ENCODE results near the gene P2RY14. TPM values are rescaled to one million over a fixed set of nuclear protein-coding genes. Genes with fewer than 3 reads are reported as not detected.
A peak's percentile ranks its signal among the peaks of the same experiment; 100 is the strongest.

The P2RY14 gene
- total RNA-seq, 1 experiment from 2014 or later = not detected

- DNase-seq = no peak
- H3K4me1 Mint-ChIP-seq (ENCODE audit: low read depth, unreplicated experiment) = no peaks in the 10 kb centered on the region
- intact Hi-C loops (cut with micrococcal nuclease; ENCODE audit: unreplicated experiment) = loop anchor here (1.0 to 5.0 kb wide), 4 partner anchors 15 to 628 kb away; no protein-coding TSS in a partner anchor
- Histone ChIP-seq H3K36me3 (ENCODE audit: control insufficient read depth, insufficient read depth, low read length) (no peaks in the 10 kb centered on the region), H3K9me3 (no peaks in the 10 kb centered on the region), H3K4me3 (ENCODE audit: low read depth, low read length) (no peak overlapping the region), H3K27me3 (replicated peaks; ENCODE audit: control insufficient read depth, insufficient read depth, low read length) (no peaks in the 10 kb centered on the region), H3K4me1 (peaks cover 5% of the 10 kb centered on the region; the same call in 1 of the 2 replicates)
- ChIA-PET POLR2A (no interaction called here), CTCF (no interaction called here)
- H3K27ac Mint-ChIP-seq (ENCODE audit: unreplicated experiment) = no peak overlapping the region
- H3K27me3 Mint-ChIP-seq (ENCODE audit: insufficient read depth, unreplicated experiment) = no peaks in the 10 kb centered on the region
- BruUV-seq (replicated peaks) = no TSS peak
- H3K36me3 Mint-ChIP-seq (ENCODE audit: insufficient read depth, unreplicated experiment) = no peaks in the 10 kb centered on the region
- TF ChIP-seq CTCF (IDR thresholded peaks at IDR 0.05; ENCODE audit: insufficient read depth in 1 of 2, low read depth in 1 of 2, low read length in 1 of 2, severe bottlenecking in 1 of 2, unreplicated experiment in 1 of 2) = peak in 1 of 2 experiments; percentile 26
- no peak overlapping the region for H3K4me3 Mint-ChIP-seq (ENCODE audit: unreplicated experiment)
- no peaks in the 10 kb centered on the region for H3K9me3 Mint-ChIP-seq (ENCODE audit: unreplicated experiment)
Observed at GRCh38 chr3:151290673-151291072, 12.3 kb upstream of the P2RY14 start.

DNA sequence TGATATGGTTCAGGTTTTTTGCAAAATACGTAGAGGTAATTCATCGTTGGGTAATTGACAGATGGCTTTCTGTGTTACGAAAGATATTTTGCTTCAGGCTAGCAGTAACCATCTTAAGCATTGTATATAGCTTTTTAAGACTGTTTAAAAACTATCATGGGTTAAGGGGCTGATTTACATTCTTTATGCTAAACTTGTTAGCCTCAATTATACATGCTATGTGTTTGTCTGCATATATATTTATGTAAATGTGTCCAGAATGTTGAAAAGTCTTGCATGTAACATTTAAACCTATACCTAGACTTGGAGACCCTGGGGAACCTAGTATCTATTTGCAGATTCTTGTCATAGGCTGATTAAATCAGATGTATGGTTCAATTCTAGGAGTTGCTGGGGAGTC lies 11.1 kb upstream of the P2RY14 start:
- Histone ChIP-seq H3K36me3 (ENCODE audit: control insufficient read depth, insufficient read depth, low read length) (no peaks in the 10 kb centered on the region), H3K4me3 (ENCODE audit: low read depth, low read length) (no peak overlapping the region), H3K27me3 (replicated peaks; ENCODE audit: control insufficient read depth, insufficient read depth, low read length) (no peaks in the 10 kb centered on the region), H3K4me1 (peaks cover 5% of the 10 kb centered on the region; the same call in 1 of the 2 replicates), H3K9me3 (no peaks in the 10 kb centered on the region)
- ChIA-PET CTCF (no interaction called here), POLR2A (no interaction called here)
- Mint-ChIP-seq H3K4me3 (ENCODE audit: unreplicated experiment) (no peak overlapping the region), H3K4me1 (ENCODE audit: low read depth, unreplicated experiment) (no peaks in the 10 kb centered on the region), H3K9me3 (ENCODE audit: unreplicated experiment) (no peaks in the 10 kb centered on the region), H3K27ac (ENCODE audit: unreplicated experiment) (no peak overlapping the region), H3K36me3 (ENCODE audit: insufficient read depth, unreplicated experiment) (no peaks in the 10 kb centered on the region), H3K27me3 (ENCODE audit: insufficient read depth, unreplicated experiment) (no peaks in the 10 kb centered on the region)
- no peak for TF ChIP-seq CTCF (IDR thresholded peaks at IDR 0.05; ENCODE audit: insufficient read depth in 1 of 2, low read depth in 1 of 2, low read length in 1 of 2, severe bottlenecking in 1 of 2, unreplicated experiment in 1 of 2)
- no peak for DNase-seq
- intact Hi-C loops (cut with micrococcal nuclease; ENCODE audit: unreplicated experiment) = loop anchor here (10.0 kb wide), 1 partner anchor 285 kb away; no protein-coding TSS in a partner anchor
- BruUV-seq (replicated peaks) = no TSS peak

DNA sequence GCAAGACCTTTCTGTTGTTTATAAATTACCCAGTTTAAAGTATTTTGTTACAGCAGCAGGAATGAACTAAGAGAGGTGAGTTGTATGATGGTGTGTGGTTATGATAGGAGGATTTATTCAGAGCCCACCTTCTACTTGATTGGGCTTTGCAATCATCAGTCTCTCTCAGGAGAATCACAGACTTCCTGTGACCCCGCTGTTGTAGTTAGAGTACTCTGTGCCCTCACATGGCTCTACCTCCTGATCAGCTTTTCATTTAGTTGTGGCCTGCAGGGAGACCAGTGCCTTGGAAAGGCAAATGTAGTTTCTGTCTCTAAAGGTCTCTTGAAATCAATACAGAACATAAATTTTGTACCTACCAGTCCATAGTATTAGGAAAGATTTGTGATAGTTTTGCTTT lies 7.6 kb upstream of the P2RY14 start:
- ChIA-PET POLR2A (no interaction called here), CTCF (no interaction called here)
- no peak overlapping the region for H3K4me3 Mint-ChIP-seq (ENCODE audit: unreplicated experiment)
- H3K9me3 ChIP-seq = no peaks in the 10 kb centered on the region
- TF ChIP-seq CTCF (IDR thresholded peaks at IDR 0.05; ENCODE audit: insufficient read depth in 1 of 2, low read depth in 1 of 2, low read length in 1 of 2, severe bottlenecking in 1 of 2, unreplicated experiment in 1 of 2) = no peak
- H3K36me3 Mint-ChIP-seq (ENCODE audit: insufficient read depth, unreplicated experiment) = no peaks in the 10 kb centered on the region
- peaks cover 7% of the 10 kb centered on the region for H3K4me1 Mint-ChIP-seq (ENCODE audit: low read depth, unreplicated experiment)
- H3K27me3 ChIP-seq (replicated peaks; ENCODE audit: control insufficient read depth, insufficient read depth, low read length) = no peaks in the 10 kb centered on the region
- no peaks in the 10 kb centered on the region for H3K36me3 ChIP-seq (ENCODE audit: control insufficient read depth, insufficient read depth, low read length)
- peaks cover 9% of the 10 kb centered on the region for H3K4me1 ChIP-seq
- H3K9me3 Mint-ChIP-seq (ENCODE audit: unreplicated experiment) = no peaks in the 10 kb centered on the region
- no peak for DNase-seq
- intact Hi-C loops (cut with micrococcal nuclease; ENCODE audit: unreplicated experiment) = loop anchor here (10.0 kb wide), 1 partner anchor 281 kb away; no protein-coding TSS in a partner anchor
- no peak overlapping the region for H3K27ac Mint-ChIP-seq (ENCODE audit: unreplicated experiment)
- H3K27me3 Mint-ChIP-seq (ENCODE audit: insufficient read depth, unreplicated experiment) = no peaks in the 10 kb centered on the region
- no TSS peak for BruUV-seq (replicated peaks)
- no peak overlapping the region for H3K4me3 ChIP-seq (ENCODE audit: low read depth, low read length)
